Calu3 (cell line): ENCODE results near the gene C5. TPM values are rescaled to one million over a fixed set of nuclear protein-coding genes. Genes with fewer than 3 reads are reported as not detected.

Experiments used
- BruUV-seq: library from RNA; stranded (reverse); fragments of 400-500 nt; replicated peaks from 2 replicates; lab custom pipeline; 2021; lab: Mats Ljungman, UMichigan
- CTCF ChIA-PET: fragments of 300-600 bp; sonication (Branson Sonifier 250); formaldehyde crosslinking; loops from one replicate; lab custom pipeline; 2022; ENCODE audit warnings: antibody characterized with exemption; lab: Charles Lee
- DNase-seq: peaks from one replicate; pipeline ENCODE4 v3.0.0; 2022
- H3K27ac Mint-ChIP-seq: one replicate; pipeline ENCODE4 v1.8.0; 2022; ENCODE audit warnings: mixed read lengths; ENCODE audit not compliant: unreplicated experiment
- H3K27me3 Mint-ChIP-seq: one replicate; pipeline ENCODE4 v1.8.0; 2022; ENCODE audit warnings: mixed read lengths; ENCODE audit not compliant: unreplicated experiment
- H3K36me3 Mint-ChIP-seq: one replicate; pipeline ENCODE4 v1.8.0; 2022; ENCODE audit warnings: mild to moderate bottlenecking, moderate library complexity, mixed read lengths; ENCODE audit not compliant: insufficient read depth, unreplicated experiment
- H3K4me1 Mint-ChIP-seq: one replicate; pipeline ENCODE4 v1.8.0; 2022; ENCODE audit warnings: mild to moderate bottlenecking, low read depth, mixed read lengths; ENCODE audit not compliant: unreplicated experiment
- H3K4me3 Mint-ChIP-seq: one replicate; pipeline ENCODE4 v1.8.0; 2022; ENCODE audit warnings: mild to moderate bottlenecking, low read depth, moderate library complexity, mixed read lengths; ENCODE audit not compliant: unreplicated experiment
- H3K9me3 Mint-ChIP-seq: one replicate; pipeline ENCODE4 v1.8.0; 2022; ENCODE audit warnings: low read depth, mixed read lengths; ENCODE audit not compliant: unreplicated experiment
- intact Hi-C: fragments of 100-400 bp; cut with micrococcal nuclease; formaldehyde crosslinking; loops from one replicate; pipeline ENCODE4 v1.10.0; 2022; ENCODE audit not compliant: unreplicated experiment
- total RNA-seq: library from RNA; stranded (reverse); gene quantifications from 2 replicates; pipeline ENCODE4 v1.2.3, GENCODE V29; 2022
- TF ChIP-seq, protein P1 (sequence below): fragments of 200-600 bp; IDR thresholded peaks from one replicate; pipeline ENCODE4 v1.8.0; 2022; ENCODE audit warnings: antibody characterized with exemption; ENCODE audit not compliant: unreplicated experiment

The C5 gene
- total RNA-seq, 1 experiment from 2014 or later: 12.3 TPM

GRCh38 chr9:121013911-121014310, 36.2 kb downstream of the C5 start:
- H3K27ac Mint-ChIP-seq: no peak overlapping the region
- BruUV-seq: no TSS peak
- DNase-seq: no peak
- H3K36me3 Mint-ChIP-seq: no peaks in the 10 kb centered on the region
- CTCF ChIA-PET: no interaction called here
- intact Hi-C loops: no loop called here
- H3K4me3 Mint-ChIP-seq: no peak overlapping the region
- H3K27me3 Mint-ChIP-seq: no peaks in the 10 kb centered on the region
- TF ChIP-seq, protein P1, sequence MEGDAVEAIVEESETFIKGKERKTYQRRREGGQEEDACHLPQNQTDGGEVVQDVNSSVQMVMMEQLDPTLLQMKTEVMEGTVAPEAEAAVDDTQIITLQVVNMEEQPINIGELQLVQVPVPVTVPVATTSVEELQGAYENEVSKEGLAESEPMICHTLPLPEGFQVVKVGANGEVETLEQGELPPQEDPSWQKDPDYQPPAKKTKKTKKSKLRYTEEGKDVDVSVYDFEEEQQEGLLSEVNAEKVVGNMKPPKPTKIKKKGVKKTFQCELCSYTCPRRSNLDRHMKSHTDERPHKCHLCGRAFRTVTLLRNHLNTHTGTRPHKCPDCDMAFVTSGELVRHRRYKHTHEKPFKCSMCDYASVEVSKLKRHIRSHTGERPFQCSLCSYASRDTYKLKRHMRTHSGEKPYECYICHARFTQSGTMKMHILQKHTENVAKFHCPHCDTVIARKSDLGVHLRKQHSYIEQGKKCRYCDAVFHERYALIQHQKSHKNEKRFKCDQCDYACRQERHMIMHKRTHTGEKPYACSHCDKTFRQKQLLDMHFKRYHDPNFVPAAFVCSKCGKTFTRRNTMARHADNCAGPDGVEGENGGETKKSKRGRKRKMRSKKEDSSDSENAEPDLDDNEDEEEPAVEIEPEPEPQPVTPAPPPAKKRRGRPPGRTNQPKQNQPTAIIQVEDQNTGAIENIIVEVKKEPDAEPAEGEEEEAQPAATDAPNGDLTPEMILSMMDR: no peak
- H3K9me3 Mint-ChIP-seq: no peaks in the 10 kb centered on the region
- H3K4me1 Mint-ChIP-seq: no peaks in the 10 kb centered on the region

DNA sequence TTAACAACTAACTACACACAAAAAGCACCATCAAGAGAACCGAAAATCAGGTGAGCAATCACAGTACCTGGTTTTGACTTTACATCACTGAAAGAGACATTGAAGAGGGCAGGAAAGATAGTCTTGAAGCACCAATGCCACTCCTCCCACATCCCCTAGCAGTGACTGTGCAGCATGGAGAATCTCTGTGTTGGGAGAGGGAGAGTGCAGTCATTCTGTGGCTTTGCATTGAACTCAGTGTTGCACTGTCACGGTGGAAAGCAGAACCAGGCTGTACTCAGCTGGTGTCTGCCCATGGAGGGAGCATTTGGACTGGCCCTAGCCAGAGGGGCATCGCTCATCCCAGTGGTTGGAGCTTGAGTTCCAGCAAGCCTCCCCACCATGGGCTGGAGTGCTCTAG, 40.4 kb downstream of the C5 start:
- intact Hi-C loops: no loop called here
- Mint-ChIP-seq H3K9me3 (no peaks in the 10 kb centered on the region), H3K4me1 (no peaks in the 10 kb centered on the region), H3K27me3 (no peaks in the 10 kb centered on the region), H3K36me3 (no peaks in the 10 kb centered on the region), H3K27ac (no peak overlapping the region), H3K4me3 (no peak overlapping the region)
- no TSS peak for BruUV-seq
- TF ChIP-seq, protein P1: no peak
- no peak for DNase-seq
- CTCF ChIA-PET: no interaction called here

DNA sequence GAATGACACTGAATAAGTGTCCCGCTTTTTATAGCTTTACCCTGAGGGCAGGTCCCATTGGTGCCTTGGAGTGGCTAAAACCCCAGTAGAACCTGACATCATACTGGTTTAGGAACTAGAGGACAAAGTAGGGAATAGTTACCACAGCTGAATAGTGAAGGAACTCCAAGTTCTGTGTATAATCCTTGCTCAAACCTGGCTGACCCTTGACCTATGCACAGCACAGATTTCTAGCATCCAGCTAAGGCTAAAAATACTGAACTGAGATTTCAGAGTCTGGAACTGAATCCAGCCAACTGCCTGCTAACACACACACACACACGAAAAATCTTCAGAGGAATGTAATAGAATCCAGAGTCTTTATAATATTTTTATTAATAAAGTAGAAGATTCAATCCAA, 50.8 kb downstream of the C5 start:
- Mint-ChIP-seq H3K4me1 (no peaks in the 10 kb centered on the region), H3K9me3 (no peaks in the 10 kb centered on the region), H3K36me3 (no peaks in the 10 kb centered on the region), H3K4me3 (no peak overlapping the region), H3K27ac (no peak overlapping the region), H3K27me3 (no peaks in the 10 kb centered on the region)
- CTCF ChIA-PET: no interaction called here
- no TSS peak for BruUV-seq
- no peak for DNase-seq
- intact Hi-C loops: no loop called here
- TF ChIP-seq, protein P1: no peak

DNA sequence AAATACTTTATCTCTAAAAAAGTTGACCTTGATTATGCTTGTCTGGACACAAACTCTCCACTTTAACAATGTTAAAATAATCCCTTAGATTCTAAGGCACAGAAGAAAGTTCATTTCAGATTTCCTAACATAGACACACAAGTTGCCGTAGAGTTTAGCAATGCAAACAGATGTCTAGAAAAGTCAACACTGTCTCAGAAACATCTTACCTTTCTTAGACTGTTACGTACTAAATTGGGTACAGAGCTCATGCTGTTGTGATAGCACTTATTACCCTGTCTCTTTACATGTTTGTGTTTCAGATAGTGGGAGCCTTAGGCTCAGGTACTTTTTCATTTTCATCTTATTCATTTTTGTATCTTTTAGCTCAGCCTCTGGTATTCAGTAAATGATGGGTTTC, 52.0 kb downstream of the C5 start:
- TF ChIP-seq, protein P1: no peak
- H3K4me1 Mint-ChIP-seq: no peaks in the 10 kb centered on the region
- no TSS peak for BruUV-seq
- H3K27me3 Mint-ChIP-seq: no peaks in the 10 kb centered on the region
- H3K9me3 Mint-ChIP-seq: no peaks in the 10 kb centered on the region
- H3K36me3 Mint-ChIP-seq: no peaks in the 10 kb centered on the region
- DNase-seq: no peak
- intact Hi-C loops: no loop called here
- no peak overlapping the region for H3K27ac Mint-ChIP-seq
- no peak overlapping the region for H3K4me3 Mint-ChIP-seq
- CTCF ChIA-PET: no interaction called here
